ENCODE data around the gene SLC35D1.
A peak's percentile ranks its signal among the peaks of the same experiment; 100 is the strongest.

Gene SLC35D1

GRCh38 chr1:67031859-67032247 lies 22.1 kb downstream of the SLC35D1 start:
- no peak for DNase-seq (ENCODE audit: low read depth)
- TF ChIP-seq, protein P1, sequence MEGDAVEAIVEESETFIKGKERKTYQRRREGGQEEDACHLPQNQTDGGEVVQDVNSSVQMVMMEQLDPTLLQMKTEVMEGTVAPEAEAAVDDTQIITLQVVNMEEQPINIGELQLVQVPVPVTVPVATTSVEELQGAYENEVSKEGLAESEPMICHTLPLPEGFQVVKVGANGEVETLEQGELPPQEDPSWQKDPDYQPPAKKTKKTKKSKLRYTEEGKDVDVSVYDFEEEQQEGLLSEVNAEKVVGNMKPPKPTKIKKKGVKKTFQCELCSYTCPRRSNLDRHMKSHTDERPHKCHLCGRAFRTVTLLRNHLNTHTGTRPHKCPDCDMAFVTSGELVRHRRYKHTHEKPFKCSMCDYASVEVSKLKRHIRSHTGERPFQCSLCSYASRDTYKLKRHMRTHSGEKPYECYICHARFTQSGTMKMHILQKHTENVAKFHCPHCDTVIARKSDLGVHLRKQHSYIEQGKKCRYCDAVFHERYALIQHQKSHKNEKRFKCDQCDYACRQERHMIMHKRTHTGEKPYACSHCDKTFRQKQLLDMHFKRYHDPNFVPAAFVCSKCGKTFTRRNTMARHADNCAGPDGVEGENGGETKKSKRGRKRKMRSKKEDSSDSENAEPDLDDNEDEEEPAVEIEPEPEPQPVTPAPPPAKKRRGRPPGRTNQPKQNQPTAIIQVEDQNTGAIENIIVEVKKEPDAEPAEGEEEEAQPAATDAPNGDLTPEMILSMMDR (IDR thresholded peaks at IDR 0.05; ENCODE audit: control insufficient read depth, insufficient read depth, low read depth, low read length, missing control alignments): no peak

GRCh38 chr1:67031121-67031858 lies 22.7 kb downstream of the SLC35D1 start:
- TF ChIP-seq, protein P1 (IDR thresholded peaks at IDR 0.05; ENCODE audit: control insufficient read depth, insufficient read depth, low read depth, low read length, missing control alignments): no peak
- DNase-seq (ENCODE audit: low read depth): no peak
- no peak overlapping the region for H3K4me3 ChIP-seq (ENCODE audit: control insufficient read depth, low read depth, low read length)

More at GRCh38 chr1:67031859-67032247, 22.1 kb downstream of the SLC35D1 start:
- no peak overlapping the region for H3K4me3 ChIP-seq (ENCODE audit: control insufficient read depth, low read depth, low read length)

DNA sequence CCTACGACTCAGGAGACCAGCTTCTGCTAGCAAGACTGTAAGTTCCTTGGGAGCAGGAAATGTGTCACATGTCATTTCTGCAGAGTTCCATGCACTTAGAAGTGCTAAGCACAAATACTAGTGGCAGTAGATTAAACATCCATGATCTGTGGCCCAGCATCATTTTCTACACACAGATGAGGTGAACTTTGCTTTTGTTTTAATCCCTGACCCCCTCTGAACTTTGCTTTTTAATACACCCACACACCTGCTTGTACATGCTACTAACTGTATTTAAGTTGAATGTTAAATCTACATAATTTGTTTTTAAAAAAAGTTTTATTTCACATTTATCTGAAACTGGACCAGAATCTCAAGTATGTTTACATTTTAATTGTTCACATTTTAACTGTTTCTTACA lies 24.5 kb downstream of the SLC35D1 start:
- TF ChIP-seq, protein P1 (IDR thresholded peaks at IDR 0.05; ENCODE audit: control insufficient read depth, insufficient read depth, low read depth, low read length, missing control alignments): no peak
- no peak for DNase-seq (ENCODE audit: low read depth)
- H3K4me3 ChIP-seq (ENCODE audit: control insufficient read depth, low read depth, low read length): no peak overlapping the region

DNA sequence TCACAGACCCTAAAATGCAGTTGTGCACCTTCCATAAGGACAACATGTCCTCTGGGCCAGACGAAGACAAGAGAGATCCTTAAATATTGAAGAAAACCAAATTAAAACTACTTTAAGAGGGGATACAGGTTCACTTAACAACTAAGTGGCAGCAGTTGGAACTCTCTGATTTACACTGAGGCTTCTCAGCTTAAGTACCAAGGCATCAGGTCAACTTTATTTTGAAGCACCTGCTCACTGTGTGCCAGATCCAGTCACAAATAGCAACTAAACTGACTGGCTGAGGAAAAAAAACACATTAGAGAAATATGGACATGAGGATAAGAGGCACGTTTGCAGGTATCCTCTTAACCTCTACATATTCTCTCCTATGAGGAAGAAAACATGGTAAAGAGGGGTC lies 33.2 kb downstream of the SLC35D1 start:
- TF ChIP-seq, protein P1 (IDR thresholded peaks at IDR 0.05; ENCODE audit: control insufficient read depth, insufficient read depth, low read depth, low read length, missing control alignments): no peak
- DNase-seq (ENCODE audit: low read depth): no peak
- no peak overlapping the region for H3K4me3 ChIP-seq (ENCODE audit: control insufficient read depth, low read depth, low read length)

GRCh38 chr1:67020304-67020703 lies 33.6 kb downstream of the SLC35D1 start:
- TF ChIP-seq, protein P1 (IDR thresholded peaks at IDR 0.05; ENCODE audit: control insufficient read depth, insufficient read depth, low read depth, low read length, missing control alignments): no peak
- peak; percentile 52 for DNase-seq (ENCODE audit: low read depth)
- no peak overlapping the region for H3K4me3 ChIP-seq (ENCODE audit: control insufficient read depth, low read depth, low read length)

GRCh38 chr1:67019600-67020136 lies 34.3 kb downstream of the SLC35D1 start:
- H3K4me3 ChIP-seq (ENCODE audit: control insufficient read depth, low read depth, low read length): no peak overlapping the region
- TF ChIP-seq, protein P1 (IDR thresholded peaks at IDR 0.05; ENCODE audit: control insufficient read depth, insufficient read depth, low read depth, low read length, missing control alignments): no peak
- DNase-seq (ENCODE audit: low read depth): peak; percentile 67

Data from AG09309 (cell line).